KMS-11 (cell line): ENCODE data around the gene HAGHL.
"Not testable (repeated sequence)": the region's sequence is repeated elsewhere in the genome, so short reads cannot be mapped to it uniquely, and the experiment has no call there.

Experiments
- H2AFZ ChIP-seq: fragments of 200-600 bp; sonication (generic); 2 replicates; pipeline ENCODE4 v1.6.1; 2016; ENCODE audit warnings: antibody characterized with exemption, mixed run types, low read depth
- H3K27ac ChIP-seq: fragments of 200-600 bp; sonication (generic); 2 replicates; pipeline ENCODE4 v1.6.1; 2016; ENCODE audit warnings: mild to moderate bottlenecking, mixed run types
- H3K27me3 ChIP-seq: fragments of 200-600 bp; sonication (generic); 2 replicates; pipeline ENCODE4 v1.6.1; 2017; ENCODE audit warnings: mild to moderate bottlenecking, low read depth, mixed run types, moderate library complexity; ENCODE audit not compliant: insufficient read depth
- H3K36me3 ChIP-seq: fragments of 200-600 bp; sonication (generic); 2 replicates; pipeline ENCODE4 v1.6.1; 2017; ENCODE audit warnings: mild to moderate bottlenecking, mixed run types; ENCODE audit not compliant: insufficient read depth
- H3K4me1 ChIP-seq: fragments of 200-600 bp; sonication (generic); 2 replicates; pipeline ENCODE4 v1.6.1; 2016; ENCODE audit warnings: mild to moderate bottlenecking, low read depth, mixed run types; ENCODE audit not compliant: poor library complexity, severe bottlenecking
- H3K4me2 ChIP-seq: fragments of 200-600 bp; sonication (generic); 2 replicates; pipeline ENCODE4 v1.7.0; 2016; ENCODE audit warnings: mild to moderate bottlenecking, mixed run types
- H3K4me3 ChIP-seq: fragments of 200-600 bp; sonication (generic); IDR thresholded peaks from 2 replicates; pipeline ENCODE4 v1.6.1; 2017; ENCODE audit warnings: low read depth, low read length, mixed read lengths; ENCODE audit not compliant: insufficient read depth
- H3K79me2 ChIP-seq: fragments of 200-600 bp; sonication (generic); 2 replicates; pipeline ENCODE4 v1.6.1; 2016; ENCODE audit warnings: low read depth, mixed run types; ENCODE audit not compliant: insufficient read depth
- H3K9ac ChIP-seq: fragments of 200-600 bp; sonication (generic); 2 replicates; pipeline ENCODE4 v1.6.1; 2016; ENCODE audit warnings: mild to moderate bottlenecking, mixed run types
- H4K20me1 ChIP-seq: fragments of 200-600 bp; sonication (generic); 2 replicates; pipeline ENCODE4 v1.6.1; 2016; ENCODE audit warnings: mild to moderate bottlenecking, mixed run types; ENCODE audit not compliant: insufficient read depth
- TF ChIP-seq, protein P1 (sequence below): fragments of 200-600 bp; sonication (generic); conservative IDR thresholded peaks from 2 replicates; pipeline ENCODE4 v1.6.1; 2017; ENCODE audit warnings: low read depth, mild to moderate bottlenecking, antibody characterized with exemption, low read length, moderate library complexity, mixed read lengths

HAGHL gene

DNA sequence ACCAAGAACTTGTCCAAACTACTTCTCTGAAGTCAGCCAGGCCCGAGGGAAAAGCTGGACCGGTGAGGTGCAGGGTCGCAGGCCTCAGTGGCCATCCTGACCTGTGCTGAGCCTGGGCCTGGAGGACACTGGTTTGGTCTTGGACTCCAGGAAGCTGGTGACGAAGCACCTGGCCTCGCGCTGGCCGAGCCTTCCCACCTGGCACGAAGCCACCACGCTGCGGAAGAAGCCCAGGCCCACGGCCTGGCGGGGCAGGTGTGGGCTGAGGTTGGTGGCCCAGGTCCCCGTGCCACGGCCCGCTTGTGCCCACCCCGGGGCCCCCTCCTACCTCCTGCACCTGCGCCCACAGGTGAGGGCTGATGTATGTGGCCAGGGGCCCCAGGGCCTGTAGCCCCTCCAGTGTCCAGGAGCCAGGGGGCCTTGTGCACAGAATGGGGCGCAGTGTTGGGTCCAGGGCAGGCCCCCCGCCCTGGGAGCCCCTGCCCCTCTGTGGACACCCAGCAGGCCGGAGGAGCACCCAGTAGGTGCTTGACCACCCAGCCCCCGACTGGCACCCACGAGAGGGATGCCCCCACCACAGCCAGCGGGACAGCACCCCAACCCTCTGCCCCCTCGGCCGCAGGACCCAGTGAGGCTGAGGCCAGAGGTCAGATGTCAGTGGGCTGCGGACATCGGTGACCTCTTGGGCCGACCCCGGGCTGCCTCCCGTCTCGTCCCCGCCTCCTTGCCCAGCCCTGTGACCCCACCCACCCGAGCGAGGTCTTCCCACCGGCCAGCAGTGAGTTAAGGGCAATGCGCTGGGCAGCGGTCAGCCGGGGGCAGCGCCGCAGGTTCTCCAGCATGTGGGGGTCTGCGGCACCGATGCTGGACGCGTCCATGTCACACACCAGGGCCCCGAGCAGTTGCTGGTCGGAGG is 47.4 kb downstream of the HAGHL start:
- Histone ChIP-seq H3K4me3 (no peak overlapping the region), H3K4me2 (no peak overlapping the region), H3K36me3 (no peaks in the 10 kb centered on the region), H3K79me2 (no peaks in the 10 kb centered on the region), H2AFZ (no peak overlapping the region), H3K27me3 (peaks cover 88% of the 10 kb centered on the region), H3K27ac (no peak overlapping the region), H3K9ac (no peak overlapping the region), H3K4me1 (no peaks in the 10 kb centered on the region), H4K20me1 (no peaks in the 10 kb centered on the region)
- TF ChIP-seq, protein P1, sequence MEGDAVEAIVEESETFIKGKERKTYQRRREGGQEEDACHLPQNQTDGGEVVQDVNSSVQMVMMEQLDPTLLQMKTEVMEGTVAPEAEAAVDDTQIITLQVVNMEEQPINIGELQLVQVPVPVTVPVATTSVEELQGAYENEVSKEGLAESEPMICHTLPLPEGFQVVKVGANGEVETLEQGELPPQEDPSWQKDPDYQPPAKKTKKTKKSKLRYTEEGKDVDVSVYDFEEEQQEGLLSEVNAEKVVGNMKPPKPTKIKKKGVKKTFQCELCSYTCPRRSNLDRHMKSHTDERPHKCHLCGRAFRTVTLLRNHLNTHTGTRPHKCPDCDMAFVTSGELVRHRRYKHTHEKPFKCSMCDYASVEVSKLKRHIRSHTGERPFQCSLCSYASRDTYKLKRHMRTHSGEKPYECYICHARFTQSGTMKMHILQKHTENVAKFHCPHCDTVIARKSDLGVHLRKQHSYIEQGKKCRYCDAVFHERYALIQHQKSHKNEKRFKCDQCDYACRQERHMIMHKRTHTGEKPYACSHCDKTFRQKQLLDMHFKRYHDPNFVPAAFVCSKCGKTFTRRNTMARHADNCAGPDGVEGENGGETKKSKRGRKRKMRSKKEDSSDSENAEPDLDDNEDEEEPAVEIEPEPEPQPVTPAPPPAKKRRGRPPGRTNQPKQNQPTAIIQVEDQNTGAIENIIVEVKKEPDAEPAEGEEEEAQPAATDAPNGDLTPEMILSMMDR, result no peak

DNA sequence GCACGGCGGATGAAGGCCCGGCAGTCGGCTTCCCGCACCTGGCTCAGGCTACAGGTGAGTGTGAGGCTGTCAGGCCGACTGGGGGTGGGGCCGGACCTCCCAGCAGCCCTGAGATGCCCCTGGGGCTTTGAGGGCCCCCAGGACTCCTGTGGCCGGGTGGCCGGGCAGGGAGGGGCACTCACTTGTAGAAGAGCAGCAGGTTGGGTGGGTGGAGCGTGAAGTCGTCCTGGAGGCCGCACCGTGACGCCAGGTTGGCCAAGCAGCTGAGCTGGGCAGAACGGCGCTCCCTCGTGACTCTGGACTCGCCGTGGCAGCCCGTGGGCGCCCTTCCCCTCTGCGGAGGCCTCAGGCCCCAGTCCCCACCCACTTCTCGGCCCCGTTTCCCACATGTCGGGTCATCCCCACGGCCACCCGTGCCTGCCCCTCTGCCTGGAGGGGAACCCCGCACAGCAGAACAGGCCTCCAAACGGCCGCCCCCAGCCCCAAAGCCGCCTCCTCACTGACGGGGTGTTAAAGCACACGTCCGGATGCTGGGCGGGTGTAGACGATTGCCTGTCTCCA is 48.4 kb downstream of the HAGHL start:
- Histone ChIP-seq H3K27me3 (peaks cover 93% of the 10 kb centered on the region), H3K9ac (no peak overlapping the region), H3K4me1 (no peaks in the 10 kb centered on the region), H3K27ac (no peak overlapping the region), H3K4me2 (no peak overlapping the region), H3K4me3 (no peak overlapping the region), H4K20me1 (no peaks in the 10 kb centered on the region), H3K36me3 (no peaks in the 10 kb centered on the region), H3K79me2 (no peaks in the 10 kb centered on the region), H2AFZ (no peak overlapping the region)
- TF ChIP-seq, protein P1, result no peak

DNA sequence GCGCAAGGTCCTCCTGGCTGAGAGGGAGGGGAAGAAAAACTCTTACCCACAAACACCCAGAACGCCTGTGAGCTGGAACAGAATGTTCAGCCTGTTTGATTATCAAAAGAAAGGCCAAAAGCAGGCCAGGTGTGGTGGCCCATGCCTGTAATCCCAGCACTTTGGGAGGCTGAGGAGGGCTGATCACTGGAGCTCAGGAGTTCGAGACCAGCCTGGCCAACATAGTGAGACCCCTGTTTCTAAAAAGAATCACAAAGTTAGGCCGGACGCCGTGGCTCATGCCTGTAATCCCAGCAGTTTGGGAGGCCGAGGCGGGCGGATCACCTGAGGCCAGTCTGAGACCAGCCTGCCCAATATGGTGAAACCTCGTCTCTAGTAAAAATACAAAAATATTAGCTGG is 49.4 kb downstream of the HAGHL start:
- H3K4me3 ChIP-seq, H3K4me1 ChIP-seq, H3K79me2 ChIP-seq, H2AFZ ChIP-seq, H4K20me1 ChIP-seq, H3K36me3 ChIP-seq, H3K4me2 ChIP-seq, H3K27ac ChIP-seq, H3K9ac ChIP-seq: not testable (repeated sequence)
- peaks cover 97% of the 10 kb centered on the region for H3K27me3 ChIP-seq

DNA sequence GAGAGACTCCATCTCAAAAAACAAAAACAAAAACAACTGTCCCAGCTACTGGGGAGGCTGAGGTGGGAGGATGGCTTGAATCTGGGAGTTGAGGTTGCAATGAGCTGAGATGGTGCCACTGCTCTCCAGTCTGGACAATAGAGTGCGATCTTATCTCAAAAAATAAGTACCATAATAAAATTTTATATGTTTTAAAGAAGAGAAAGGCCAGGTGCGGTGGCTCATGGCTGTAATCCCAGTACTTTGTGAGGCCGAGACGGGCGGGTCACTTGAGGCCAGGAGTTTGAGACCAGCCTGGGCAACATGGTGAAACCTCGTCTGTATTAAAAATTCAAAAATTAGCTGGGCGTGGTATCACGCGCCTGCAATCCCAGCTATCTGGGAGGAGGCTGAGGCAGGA is 49.9 kb downstream of the HAGHL start:
- TF ChIP-seq, protein P1, result no peak
- no peak overlapping the region for H3K4me3 ChIP-seq
- H3K27me3 ChIP-seq, result peaks cover 97% of the 10 kb centered on the region
- no peaks in the 10 kb centered on the region for H3K79me2 ChIP-seq
- no peak overlapping the region for H3K27ac ChIP-seq
- no peaks in the 10 kb centered on the region for H3K4me1 ChIP-seq
- H3K9ac ChIP-seq, result no peak overlapping the region
- H3K36me3 ChIP-seq, result no peaks in the 10 kb centered on the region
- no peak overlapping the region for H2AFZ ChIP-seq
- H3K4me2 ChIP-seq, result no peak overlapping the region
- no peaks in the 10 kb centered on the region for H4K20me1 ChIP-seq

DNA sequence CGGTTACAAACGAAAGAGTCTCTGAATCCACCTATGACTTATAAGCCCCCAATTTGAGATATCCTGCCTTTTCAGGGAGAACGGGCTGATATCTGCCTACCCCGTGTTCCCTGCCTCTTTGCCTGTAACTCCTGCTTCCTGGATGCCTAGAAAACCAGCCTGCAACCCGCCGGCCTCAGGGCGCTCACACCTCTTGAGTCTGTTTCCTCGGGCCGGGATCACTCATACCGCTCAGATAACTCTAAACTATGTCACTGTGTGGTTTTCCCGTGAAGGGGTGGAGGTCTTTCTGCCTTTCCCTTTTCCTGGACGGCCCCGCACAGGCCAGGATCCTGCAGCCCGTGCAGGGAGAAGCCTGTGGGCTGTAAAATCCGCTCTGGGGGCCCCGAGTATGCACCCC is 50.9 kb downstream of the HAGHL start:
- TF ChIP-seq, protein P1, result no peak
- H4K20me1 ChIP-seq, result no peaks in the 10 kb centered on the region
- no peak overlapping the region for H3K4me2 ChIP-seq
- H3K27ac ChIP-seq, result no peak overlapping the region
- H3K27me3 ChIP-seq, result peaks cover 99% of the 10 kb centered on the region
- H3K36me3 ChIP-seq, result no peaks in the 10 kb centered on the region
- no peak overlapping the region for H3K9ac ChIP-seq
- no peak overlapping the region for H3K4me3 ChIP-seq
- no peak overlapping the region for H2AFZ ChIP-seq
- H3K4me1 ChIP-seq, result no peaks in the 10 kb centered on the region
- H3K79me2 ChIP-seq, result no peaks in the 10 kb centered on the region
